Measurements from ENCODE around the gene AGBL1. TPM values are rescaled to one million over a fixed set of nuclear protein-coding genes. Genes with fewer than 3 reads are reported as not detected.

The AGBL1 gene
- total RNA-seq, 1 donor from 2014 or later: not detected

GRCh38 chr15:87047203-87047965 lies 967.7 kb downstream of the AGBL1 start:
- no peak for DNase-seq (ENCODE audit: low read depth in 2 of 2)

Measured in lung microvascular endothelial cell (primary cell).